Measurements from ENCODE around the gene ZNF141. TPM values are rescaled to one million over a fixed set of nuclear protein-coding genes. Genes with fewer than 3 reads are reported as not detected.
A peak's percentile ranks its signal among the peaks of the same experiment; 100 is the strongest.

ZNF141 gene
- total RNA-seq, 1 experiment from 2014 or later, result 42.1 TPM

DNA sequence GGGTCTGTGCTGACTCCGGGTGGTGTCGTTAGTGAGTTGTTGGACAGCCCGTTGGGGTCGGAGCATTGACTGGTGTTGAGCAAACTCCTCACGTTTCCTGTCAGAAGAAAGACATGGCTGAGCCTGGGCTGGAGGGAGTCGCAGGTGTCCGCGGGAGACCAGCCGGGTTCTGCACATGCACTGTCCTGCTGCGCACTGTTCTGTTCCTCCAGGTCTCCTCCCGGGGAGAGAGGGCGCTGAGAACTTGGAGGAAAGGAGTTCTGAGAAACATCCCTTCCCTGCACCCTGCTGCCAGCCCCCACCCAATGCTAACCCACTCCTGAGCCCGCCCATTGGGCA is 1.1 kb downstream of the ZNF141 start:
- WGBS (ENCODE audit: extremely low coverage, insufficient read length, low lambda C conversion rate), result no CpG with 5 or more reads among the region's 13 CpGs
- TF ChIP-seq, protein P1, sequence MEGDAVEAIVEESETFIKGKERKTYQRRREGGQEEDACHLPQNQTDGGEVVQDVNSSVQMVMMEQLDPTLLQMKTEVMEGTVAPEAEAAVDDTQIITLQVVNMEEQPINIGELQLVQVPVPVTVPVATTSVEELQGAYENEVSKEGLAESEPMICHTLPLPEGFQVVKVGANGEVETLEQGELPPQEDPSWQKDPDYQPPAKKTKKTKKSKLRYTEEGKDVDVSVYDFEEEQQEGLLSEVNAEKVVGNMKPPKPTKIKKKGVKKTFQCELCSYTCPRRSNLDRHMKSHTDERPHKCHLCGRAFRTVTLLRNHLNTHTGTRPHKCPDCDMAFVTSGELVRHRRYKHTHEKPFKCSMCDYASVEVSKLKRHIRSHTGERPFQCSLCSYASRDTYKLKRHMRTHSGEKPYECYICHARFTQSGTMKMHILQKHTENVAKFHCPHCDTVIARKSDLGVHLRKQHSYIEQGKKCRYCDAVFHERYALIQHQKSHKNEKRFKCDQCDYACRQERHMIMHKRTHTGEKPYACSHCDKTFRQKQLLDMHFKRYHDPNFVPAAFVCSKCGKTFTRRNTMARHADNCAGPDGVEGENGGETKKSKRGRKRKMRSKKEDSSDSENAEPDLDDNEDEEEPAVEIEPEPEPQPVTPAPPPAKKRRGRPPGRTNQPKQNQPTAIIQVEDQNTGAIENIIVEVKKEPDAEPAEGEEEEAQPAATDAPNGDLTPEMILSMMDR (conservative IDR thresholded peaks at IDR 0.05), result no peak
- no peak overlapping the region for H2BK12ac ChIP-seq (ENCODE audit: insufficient read length, low read depth, low read length)
- H2AK5ac ChIP-seq (ENCODE audit: insufficient read length, low read length), result no peak overlapping the region
- no peak overlapping the region for H4K8ac ChIP-seq (replicated peaks; ENCODE audit: insufficient read length, low read depth, low read length)
- no peak overlapping the region for H3K14ac ChIP-seq (ENCODE audit: insufficient read depth, low read length)
- H3K79me1 ChIP-seq (ENCODE audit: insufficient read depth, low read depth, low read length, poor library complexity, severe bottlenecking), result peaks cover 10% of the 10 kb centered on the region
- no peak overlapping the region for H3K18ac ChIP-seq (ENCODE audit: insufficient read length, low read depth, low read length)
- peaks cover 7 to 66% of the 10 kb centered on the region in 2 experiments for H3K9me3 Mint-ChIP-seq
- DNase-seq, result no peak
- H2BK5ac ChIP-seq (ENCODE audit: insufficient read length, low read length), result no peak overlapping the region
- H3K4me2 ChIP-seq (ENCODE audit: insufficient read depth, insufficient read length, low read length), result peak overlapping the region; percentile 94
- H4K20me1 ChIP-seq (ENCODE audit: control insufficient read depth, insufficient read depth, insufficient read length), result no peaks in the 10 kb centered on the region
- H3K36me3 Mint-ChIP-seq (ENCODE audit: insufficient read depth in 1 of 3, low read depth in 3 of 3), result peaks cover 30 to 54% (median 46%) of the 10 kb centered on the region in 3 experiments
- H4K5ac ChIP-seq (ENCODE audit: insufficient read length, low read depth, low read length), result no peak overlapping the region
- H3K9me3 ChIP-seq (ENCODE audit: control insufficient read depth, low read depth, low read length), result no peaks in the 10 kb centered on the region
- no peaks in the 10 kb centered on the region; the same call in 1 of the 2 replicates for H3K27me3 ChIP-seq (ENCODE audit: insufficient read depth, low read length)
- H2BK15ac ChIP-seq (ENCODE audit: low read depth, low read length), result no peak overlapping the region
- H3K27me3 Mint-ChIP-seq (ENCODE audit: low read depth), result peaks cover 10% of the 10 kb centered on the region
- H3K27ac Mint-ChIP-seq, result peak overlapping the region in 2 of 3 experiments; percentile 83 to 92; a peak in 3 of 7 replicates
- H3T11ph ChIP-seq (ENCODE audit: low read length), result no peak overlapping the region
- peak overlapping the region; percentile 91 for H3K9ac ChIP-seq (ENCODE audit: extremely low read depth, insufficient read length, low read length)
- no peak overlapping the region for H3K56ac ChIP-seq (ENCODE audit: insufficient read length, low read depth, low read length)
- H2BK20ac ChIP-seq (ENCODE audit: low read depth, low read length, poor library complexity, severe bottlenecking), result no peak overlapping the region
- no peak overlapping the region for H3K4ac ChIP-seq (ENCODE audit: low read depth, low read length)
- H3K23me2 ChIP-seq (ENCODE audit: insufficient read length, low read depth, low read length, poor library complexity, severe bottlenecking), result peaks cover 27% of the 10 kb centered on the region
- H3K79me2 ChIP-seq (ENCODE audit: insufficient read depth, low read length), result peaks cover 36% of the 10 kb centered on the region
- peaks cover 14 to 27% of the 10 kb centered on the region in 2 experiments for H3K4me1 Mint-ChIP-seq
- no peak overlapping the region for H3K27ac ChIP-seq (ENCODE audit: insufficient read length, low read depth, low read length)
- H2AFZ ChIP-seq (ENCODE audit: low read length), result no peak overlapping the region
- peaks cover 8% of the 10 kb centered on the region for H3K4me1 ChIP-seq (ENCODE audit: insufficient read depth, low read length)
- H3K4me3 Mint-ChIP-seq, result peak overlapping the region; percentile 99
- H2BK120ac ChIP-seq (ENCODE audit: low read depth, low read length, poor library complexity, severe bottlenecking), result no peak overlapping the region
- H4K91ac ChIP-seq (ENCODE audit: insufficient read length, low read depth, low read length), result no peak overlapping the region
- no peak overlapping the region for H3K23ac ChIP-seq (ENCODE audit: insufficient read length, low read depth, low read length)
